HT-29 (cell line): ENCODE data around the gene SORCS2. TPM values are rescaled to one million over a fixed set of nuclear protein-coding genes. Genes with fewer than 3 reads are reported as not detected.

ENCODE experiments used
- DNase-seq: peaks from one replicate; pipeline ENCODE4 v3.0.0-alpha.2; 2015; ENCODE audit warnings: low spot score
- total RNA-seq: library from RNA; depleted of rRNA; stranded (reverse); fragments of >200 nt; shearing (Covaris generic); gene quantifications from 2 replicates; pipeline ENCODE4 v1.2.3, GENCODE V29; 2014

Gene SORCS2
- total RNA-seq, 1 experiment from 2014 or later = not detected

DNA sequence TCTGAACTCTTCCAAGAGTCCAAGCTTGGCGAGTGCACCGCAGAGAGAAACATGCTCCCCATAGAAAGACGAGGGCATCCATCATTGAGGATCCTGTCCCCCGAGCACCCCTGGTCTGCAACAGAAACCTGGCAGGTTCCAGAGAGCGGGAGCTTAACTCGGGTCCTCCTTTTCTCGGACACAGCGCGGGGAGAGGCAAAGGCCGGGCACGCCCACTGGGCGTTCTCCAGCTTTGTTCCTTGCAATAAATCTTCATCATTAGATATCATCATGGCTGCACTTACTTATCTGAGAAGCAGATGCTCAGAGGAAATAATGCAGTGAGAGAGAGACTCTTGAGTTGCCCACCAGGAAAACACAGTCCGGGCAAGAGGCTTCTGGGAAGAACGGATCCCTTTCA lies 332.5 kb downstream of the SORCS2 start:
- no peak for DNase-seq

DNA sequence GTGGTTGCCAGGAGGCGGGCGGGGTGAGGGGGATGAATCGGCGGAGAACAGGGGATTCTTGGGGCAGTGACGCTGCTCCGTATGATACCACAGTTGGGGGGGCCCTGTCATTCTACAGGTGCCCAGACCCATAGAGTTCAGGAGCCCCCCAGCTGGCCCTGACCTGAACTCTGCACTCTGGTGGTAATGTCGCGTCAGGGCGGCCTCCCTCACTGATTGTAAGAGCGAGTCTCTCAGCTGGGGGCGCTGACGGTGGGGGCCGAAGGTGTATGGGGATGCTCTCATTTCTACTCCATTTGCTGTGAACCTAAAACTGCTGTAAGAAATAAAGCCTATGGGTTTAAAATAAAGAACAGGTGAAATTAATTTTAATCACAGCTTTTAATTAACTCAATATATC lies 334.2 kb downstream of the SORCS2 start:
- no peak for DNase-seq

GRCh38 chr4:7526929-7527535 lies 334.7 kb downstream of the SORCS2 start:
- no peak for DNase-seq

GRCh38 chr4:7529368-7530080 lies 337.2 kb downstream of the SORCS2 start:
- DNase-seq = no peak

DNA sequence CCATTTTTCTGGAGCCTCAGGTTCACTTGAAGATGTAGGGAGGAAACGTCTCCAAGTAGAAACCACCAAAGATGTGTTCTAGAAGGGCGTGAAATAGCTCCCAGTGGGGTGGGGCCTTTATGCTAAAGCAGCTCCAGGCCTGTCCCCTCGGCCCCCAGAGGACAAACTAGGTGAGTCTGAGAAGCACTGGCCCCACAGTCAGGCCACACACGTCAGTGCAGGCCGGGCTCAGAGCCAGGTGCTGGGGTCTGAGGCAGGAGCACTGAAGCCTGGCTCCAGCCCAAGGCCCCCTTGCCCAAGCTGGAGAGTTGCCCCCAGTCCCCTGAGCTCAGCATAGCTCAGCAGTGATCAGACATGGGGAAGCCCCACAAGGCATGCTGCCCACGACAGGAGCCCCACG lies 337.7 kb downstream of the SORCS2 start:
- DNase-seq = no peak

DNA sequence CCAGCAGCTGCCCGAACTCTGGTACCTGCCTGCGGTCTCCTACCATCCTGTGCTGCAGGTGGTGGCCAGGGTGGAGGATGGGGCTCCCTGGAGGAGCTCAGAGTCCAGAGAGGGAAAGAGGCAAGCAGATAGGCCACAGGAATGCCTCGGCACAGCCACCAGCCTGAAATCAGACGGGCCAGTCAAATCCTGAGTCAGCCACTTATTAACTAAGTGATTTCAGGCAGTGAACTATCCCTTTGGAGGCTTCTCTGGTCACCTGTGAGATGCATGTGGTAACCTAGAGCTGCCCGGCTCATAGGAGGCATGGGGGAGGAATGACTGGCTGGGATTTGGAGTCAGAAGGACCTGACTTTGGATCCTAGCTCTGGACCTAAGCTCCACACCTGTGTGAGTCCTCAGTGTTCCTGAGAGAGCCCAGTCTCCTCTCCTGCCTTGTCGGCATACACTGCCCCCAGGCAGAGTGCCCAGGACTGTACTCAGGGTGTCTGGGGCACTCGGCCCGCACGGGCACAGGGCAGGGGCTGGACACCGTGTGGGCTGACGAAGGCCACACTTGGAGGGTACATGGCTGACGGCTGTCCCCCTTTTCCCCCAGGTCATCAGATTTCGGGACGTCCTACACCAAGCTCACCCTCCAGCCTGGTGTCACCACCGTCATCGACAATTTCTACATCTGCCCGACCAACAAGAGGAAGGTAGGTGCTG lies 338.7 kb downstream of the SORCS2 start:
- DNase-seq = no peak

- DNase-seq = no peak
Observed at GRCh38 chr4:7531640-7531994, 339.3 kb downstream of the SORCS2 start.

- no peak for DNase-seq
Observed at GRCh38 chr4:7532043-7532442, 339.7 kb downstream of the SORCS2 start.

DNA sequence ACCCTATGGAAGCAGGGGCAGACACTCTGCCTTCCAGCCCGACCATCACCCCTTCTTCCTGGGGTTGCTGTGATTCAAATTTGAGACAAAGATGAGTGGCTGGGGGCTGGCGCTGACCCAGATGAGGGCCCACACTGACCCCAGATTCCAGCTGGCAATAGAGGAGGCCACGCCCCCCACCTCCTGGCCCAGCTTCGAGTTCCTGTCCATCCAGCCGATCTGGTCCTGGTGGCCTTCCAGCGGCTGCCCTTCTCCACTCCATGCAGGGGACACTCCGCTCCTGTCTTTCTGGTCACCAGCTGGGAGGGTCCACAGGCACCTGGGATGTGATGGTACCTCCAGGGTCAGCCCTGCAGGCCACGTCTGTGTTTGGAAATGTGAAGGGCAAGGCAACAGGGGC lies 340.9 kb downstream of the SORCS2 start:
- DNase-seq = no peak

DNA sequence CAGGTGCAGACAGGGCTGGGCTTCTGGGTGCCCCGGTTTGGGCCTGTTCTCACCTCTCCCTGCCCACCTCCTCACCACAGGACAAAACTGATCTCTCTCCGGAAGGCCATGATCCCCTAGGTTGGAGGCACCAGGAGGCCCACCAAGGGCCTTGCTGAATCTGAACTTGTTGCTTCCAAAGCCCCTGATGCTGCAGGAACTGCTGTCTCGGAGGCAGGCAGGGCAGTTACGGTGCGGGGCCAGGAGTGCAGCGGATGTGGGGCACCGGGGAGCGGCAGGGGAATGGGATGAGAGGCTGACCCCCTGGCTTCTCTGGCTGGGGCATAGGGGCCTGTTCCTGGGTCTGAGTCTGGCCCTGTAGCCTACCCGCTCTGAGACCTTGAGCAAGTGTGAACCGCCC lies 342.8 kb downstream of the SORCS2 start:
- no peak for DNase-seq

- no peak for DNase-seq
Observed at GRCh38 chr4:7535619-7536018, 343.3 kb downstream of the SORCS2 start.

GRCh38 chr4:7536876-7537275 lies 344.5 kb downstream of the SORCS2 start:
- no peak for DNase-seq

DNA sequence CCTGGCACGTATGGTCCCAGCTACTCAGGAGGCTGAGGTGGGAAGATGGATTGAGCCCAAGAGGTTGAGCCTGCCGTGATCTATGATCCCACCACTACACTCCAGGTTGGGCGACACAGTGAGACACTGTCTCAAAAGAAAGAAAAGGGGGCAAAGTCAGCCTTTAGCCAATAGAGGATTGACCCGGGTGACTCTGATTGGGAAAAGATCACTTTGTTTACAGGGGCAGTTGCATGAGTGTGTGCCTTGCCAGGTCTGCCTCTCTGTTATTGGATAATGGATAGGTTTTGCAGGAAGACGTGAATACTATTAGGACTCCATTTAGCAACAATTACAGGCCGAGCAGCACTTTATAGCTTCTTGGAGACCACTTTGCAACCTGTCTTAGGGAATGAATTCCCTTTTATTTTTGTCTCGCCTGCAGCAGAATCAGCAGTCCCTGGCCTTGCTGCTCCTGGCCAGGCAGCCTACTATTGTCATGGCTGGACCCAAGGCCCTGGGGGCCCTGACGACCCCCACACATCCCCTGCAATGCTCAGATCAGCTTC lies 345.6 kb downstream of the SORCS2 start:
- DNase-seq = no peak

- no peak for DNase-seq
Observed at GRCh38 chr4:7538518-7538917, 346.2 kb downstream of the SORCS2 start.

DNA sequence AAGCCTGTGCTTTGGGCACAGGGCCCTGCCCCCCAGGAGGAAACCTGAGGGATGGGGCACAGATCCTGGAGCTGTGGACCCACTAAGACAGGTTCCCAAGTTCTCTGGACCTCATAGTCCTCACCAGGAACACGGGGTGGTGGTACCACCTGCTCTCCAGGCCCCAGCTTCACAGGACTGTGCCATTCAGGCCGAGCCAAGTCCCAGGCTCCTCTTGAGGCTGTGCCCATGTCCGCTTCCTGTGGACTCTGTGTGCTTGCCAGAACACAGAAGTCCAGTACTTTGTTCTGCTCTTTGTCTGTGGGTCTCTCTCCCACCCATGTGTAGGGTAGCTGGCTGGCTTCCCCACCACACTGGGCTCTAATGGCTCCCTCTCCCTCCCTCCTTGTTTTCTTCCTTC lies 346.8 kb downstream of the SORCS2 start:
- no peak for DNase-seq

DNA sequence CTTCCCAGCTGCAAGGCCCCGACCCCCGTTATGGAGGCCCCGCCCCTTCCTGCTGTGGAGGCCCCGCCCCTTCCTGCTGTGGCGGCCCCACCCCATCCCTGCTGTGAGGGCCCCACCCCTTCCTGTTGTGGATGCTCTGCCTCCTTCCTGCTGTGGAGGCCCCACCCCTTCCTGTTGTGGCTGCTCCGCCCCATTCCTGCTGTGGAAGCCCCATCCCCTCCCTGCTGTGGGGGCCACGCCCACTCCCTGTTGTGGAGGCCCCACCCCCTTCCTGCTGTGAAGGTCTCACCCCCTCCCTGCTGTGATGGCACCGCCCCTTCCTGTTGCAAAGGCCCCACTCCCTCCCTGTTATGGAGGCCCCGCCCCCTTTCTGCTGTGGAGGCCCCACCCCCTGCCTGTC lies 347.3 kb downstream of the SORCS2 start:
- DNase-seq = no peak

- no peak for DNase-seq
Observed at GRCh38 chr4:7540206-7540605, 347.9 kb downstream of the SORCS2 start.

- DNase-seq = no peak
Observed at GRCh38 chr4:7540654-7541413, 348.5 kb downstream of the SORCS2 start.

GRCh38 chr4:7541414-7541810 lies 349.1 kb downstream of the SORCS2 start:
- no peak for DNase-seq

DNA sequence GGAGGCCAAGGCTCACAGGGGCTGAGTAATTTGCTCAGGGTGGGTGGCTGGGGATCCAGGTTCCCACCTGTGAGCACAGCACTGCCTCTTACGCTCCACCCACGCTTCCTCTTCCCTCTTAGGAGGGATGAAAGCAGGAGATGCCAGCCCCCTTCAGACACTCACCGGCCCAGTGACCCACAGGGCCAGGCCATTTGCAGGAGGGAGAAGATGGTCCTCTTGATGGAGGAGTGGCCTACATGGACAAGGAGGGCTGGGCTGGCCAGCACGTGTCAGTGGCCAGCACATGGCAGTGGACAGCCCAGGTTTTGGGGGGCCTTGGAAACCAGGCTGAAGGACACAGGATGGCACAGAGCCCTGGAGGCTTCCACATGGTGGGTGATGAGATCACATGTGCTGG lies 350.4 kb downstream of the SORCS2 start:
- DNase-seq = no peak

GRCh38 chr4:7546152-7546808 lies 353.9 kb downstream of the SORCS2 start:
- DNase-seq = no peak
